ENCODE measurements around the gene PCDHA1. TPM values are rescaled to one million over a fixed set of nuclear protein-coding genes. Genes with fewer than 3 reads are reported as not detected.

The PCDHA1 gene
- 9.1 TPM for total RNA-seq

DNA sequence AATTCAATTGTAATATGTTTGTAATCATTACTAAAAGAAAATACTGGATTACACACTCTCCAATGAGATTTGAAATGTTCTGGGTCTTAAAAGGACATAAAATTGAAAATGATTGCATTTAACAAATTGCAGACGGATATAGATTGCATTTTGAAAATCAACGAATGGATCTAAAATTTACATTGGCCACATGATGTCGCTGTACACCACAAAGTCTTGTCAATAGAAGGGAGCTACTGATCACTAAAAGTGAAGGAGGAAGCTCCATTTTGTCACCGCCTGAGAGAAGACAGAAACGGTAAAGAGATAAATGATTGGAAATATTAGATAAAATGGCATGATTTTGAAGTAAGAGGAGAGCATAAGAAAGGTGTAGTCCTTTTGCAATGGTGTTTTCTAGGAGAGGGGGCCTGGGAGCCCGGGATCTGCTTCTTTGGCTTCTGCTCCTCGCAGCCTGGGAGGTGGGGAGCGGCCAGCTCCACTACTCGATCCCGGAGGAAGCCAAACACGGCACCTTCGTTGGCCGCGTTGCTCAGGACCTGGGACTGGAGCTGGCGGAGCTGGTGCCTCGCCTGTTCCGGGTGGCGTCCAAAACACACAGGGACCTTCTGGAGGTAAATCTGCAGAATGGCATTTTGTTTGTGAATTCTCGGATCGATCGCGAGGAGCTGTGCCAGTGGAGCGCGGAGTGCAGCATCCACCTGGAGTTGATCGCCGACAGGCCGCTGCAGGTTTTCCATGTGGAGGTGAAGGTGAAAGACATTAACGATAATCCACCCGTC is at the start of gene PCDHA1:
PCDHA1 (plus strand) TSS at position 236 of the 782 bp plus-strand sequence.

DNA sequence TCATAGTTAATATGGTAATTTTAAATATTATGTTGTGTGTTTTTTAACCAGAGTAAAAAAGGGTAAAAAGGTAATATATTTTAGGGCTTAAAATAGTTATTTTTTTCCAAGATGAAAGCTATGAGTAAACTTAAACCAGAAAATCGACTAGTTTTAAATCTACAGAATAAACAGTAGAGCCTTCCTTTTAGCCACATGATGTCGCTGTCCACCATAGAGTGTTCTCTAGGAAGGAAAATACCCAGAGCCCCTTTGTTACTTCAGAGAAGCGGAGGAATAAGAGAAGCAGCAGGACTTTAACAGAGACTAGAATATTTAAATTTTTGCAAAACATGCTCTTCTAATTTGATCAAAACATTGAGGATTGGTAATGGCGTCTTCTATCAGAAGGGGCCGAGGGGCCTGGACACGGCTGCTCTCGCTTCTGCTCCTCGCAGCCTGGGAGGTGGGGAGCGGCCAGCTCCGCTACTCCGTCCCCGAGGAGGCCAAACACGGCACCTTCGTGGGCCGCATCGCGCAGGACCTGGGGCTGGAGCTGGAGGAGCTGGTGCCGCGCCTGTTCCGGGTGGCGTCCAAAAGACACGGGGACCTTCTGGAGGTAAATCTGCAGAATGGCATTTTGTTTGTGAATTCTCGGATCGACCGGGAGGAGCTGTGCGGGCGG is 8.8 kb downstream of the PCDHA1 start, which contains the start of gene PCDHA2:
PCDHA2 (plus strand) TSS at position 258 of the 664 bp plus-strand sequence.

DNA sequence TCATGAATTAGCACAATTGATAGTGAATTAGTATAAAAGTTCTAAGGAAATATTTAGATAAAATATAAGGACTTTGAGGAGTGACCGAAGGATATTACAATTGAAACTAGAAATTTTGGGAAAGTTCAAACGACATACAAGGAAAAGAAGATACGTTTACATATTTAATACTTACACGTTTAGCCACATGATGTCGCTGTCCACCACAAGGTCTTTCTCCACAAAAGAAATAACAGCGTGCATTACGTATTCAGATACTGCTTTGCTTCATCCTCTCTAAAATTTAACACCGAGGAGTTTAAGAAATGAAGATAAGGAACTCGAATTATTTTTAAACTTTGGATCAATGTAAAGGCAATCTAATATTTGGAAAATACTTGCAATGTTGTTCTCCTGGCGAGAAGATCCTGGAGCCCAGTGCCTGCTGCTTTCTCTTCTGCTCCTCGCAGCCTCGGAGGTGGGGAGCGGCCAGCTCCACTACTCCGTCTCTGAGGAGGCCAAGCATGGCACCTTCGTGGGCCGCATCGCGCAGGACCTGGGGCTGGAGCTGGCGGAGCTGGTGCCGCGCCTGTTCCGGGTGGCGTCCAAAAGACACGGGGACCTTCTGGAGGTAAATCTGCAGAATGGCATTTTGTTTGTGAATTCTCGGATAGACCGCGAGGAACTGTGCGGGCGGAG is 15.0 kb downstream of the PCDHA1 start, which contains the start of gene PCDHA3:
PCDHA3 (plus strand) TSS at position 242 of the 678 bp plus-strand sequence.

DNA sequence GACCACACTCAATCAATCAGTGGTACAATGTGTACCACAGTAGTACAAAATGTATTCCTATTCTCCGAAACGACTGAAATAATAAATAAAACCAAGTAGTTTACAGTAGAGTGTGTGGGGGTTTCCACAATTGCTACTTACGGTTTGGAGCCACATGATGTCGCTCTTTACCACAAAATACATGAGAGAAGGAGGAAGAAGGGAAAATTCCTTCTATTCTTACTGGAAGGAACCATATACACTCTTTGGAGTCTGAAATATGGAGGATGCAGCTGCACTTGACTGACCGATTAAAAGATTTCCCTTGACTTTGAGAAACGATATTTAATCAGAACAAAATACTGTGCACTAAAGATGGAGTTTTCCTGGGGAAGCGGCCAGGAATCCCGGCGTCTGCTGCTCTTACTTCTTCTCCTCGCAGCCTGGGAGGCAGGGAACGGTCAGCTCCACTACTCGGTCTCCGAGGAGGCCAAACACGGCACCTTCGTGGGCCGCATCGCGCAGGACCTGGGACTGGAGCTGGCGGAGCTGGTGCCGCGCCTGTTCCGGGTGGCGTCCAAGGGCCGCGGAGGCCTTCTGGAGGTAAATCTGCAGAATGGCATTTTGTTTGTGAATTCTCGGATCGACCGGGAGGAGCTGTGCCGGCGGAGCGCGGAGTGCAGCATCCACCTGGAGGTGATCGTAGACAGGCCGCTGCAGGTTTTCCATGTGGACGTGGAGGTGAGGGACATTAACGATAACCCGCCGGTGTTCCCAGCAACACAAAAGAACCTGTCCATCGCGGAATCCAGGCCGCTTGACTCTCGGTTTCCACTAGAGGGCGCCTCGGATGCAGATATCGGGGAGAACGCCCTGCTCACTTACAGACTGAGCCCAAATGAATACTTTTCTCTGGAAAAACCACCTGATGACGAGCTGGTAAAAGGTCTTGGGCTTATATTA is 21.2 kb downstream of the PCDHA1 start, which contains the start of gene PCDHA4:
PCDHA4 (plus strand) TSS at position 235 of the 942 bp plus-strand sequence.

DNA sequence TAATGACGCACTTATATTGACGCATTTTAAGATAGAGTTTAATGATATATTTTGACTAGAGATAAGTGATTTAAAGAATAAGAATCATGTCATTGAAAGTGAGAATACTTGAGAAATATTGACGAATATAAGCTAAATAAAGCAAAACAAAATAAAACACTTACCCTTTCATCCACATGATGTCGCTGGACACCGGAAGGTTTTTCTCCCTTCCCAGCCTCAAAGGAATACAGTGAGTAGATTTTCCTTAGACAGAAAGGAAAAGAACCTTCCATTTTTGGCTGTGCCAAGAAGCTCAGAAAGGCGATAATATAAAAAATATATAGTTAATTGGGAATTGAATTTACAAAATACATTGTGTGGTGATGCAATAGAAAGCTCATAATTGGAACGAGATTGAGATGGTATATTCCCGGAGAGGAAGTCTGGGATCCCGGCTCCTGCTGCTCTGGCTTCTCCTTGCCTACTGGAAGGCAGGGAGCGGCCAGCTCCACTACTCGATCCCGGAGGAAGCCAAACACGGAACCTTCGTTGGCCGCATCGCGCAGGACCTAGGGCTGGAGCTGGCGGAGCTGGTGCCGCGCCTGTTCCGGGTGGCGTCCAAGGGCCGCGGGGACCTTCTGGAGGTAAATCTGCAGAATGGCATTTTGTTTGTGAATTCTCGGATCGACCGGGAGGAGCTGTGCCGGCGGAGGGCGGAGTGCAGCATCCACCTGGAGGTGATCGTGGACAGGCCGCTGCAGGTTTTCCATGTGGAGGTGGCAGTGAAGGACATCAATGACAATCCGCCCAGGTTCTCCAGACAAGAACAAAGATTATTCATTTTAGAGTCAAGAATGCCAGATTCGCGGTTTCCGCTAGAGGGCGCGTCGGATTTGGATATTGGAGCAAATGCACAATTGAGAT is 35.7 kb downstream of the PCDHA1 start, which contains the start of gene PCDHA5:
PCDHA5 (plus strand) TSS at position 239 of the 906 bp plus-strand sequence.

DNA sequence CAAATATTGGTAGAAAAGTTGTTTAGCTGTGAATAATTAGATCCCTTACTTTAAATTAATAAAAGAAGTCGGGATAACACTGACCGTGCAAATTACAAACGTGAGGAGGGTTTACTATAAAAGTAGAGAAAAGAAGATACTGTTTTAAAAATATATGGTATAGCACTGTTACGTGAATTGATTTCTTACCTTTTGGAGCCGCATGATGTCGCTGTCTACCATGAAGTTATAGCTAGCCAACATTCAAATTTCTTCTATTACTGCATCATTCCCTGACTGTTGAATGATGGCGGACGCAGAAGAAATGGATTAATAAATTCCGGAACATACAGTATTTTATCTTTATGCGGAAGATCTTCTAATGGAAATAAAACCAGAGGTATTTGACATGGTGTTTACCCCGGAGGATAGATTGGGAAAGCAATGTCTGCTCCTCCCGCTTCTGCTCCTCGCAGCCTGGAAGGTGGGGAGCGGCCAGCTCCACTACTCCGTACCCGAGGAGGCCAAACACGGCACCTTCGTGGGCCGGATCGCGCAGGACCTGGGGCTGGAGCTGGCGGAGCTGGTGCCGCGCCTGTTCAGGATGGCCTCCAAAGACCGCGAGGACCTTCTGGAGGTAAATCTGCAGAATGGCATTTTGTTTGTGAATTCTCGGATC is 41.9 kb downstream of the PCDHA1 start, which contains the start of gene PCDHA6:
PCDHA6 (plus strand) TSS at position 257 of the 658 bp plus-strand sequence; CDS start at position 389, 132 bp downstream.

DNA sequence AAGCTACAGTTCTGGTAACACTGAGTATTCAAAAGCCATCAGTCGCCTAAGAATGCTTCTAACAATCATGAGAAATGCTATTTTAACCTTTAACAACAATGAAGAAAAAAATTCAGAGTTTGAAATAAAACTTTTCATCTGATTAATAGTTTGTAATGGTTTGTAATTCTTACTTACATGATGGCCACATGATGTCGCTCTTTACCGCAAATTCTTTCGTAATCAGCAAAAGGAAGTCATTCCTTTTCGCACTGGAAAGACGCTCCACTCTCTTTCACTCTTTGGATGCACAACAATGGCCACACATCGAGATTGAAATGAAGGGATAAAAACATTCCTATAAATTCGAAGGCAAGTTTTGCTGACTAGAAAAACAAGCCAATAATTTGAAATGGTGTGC is 48.1 kb downstream of the PCDHA1 start, which contains the start of gene PCDHA7:
PCDHA7 (plus strand) TSS at position 277 of the 400 bp plus-strand sequence; CDS start at position 392, 115 bp downstream.

DNA sequence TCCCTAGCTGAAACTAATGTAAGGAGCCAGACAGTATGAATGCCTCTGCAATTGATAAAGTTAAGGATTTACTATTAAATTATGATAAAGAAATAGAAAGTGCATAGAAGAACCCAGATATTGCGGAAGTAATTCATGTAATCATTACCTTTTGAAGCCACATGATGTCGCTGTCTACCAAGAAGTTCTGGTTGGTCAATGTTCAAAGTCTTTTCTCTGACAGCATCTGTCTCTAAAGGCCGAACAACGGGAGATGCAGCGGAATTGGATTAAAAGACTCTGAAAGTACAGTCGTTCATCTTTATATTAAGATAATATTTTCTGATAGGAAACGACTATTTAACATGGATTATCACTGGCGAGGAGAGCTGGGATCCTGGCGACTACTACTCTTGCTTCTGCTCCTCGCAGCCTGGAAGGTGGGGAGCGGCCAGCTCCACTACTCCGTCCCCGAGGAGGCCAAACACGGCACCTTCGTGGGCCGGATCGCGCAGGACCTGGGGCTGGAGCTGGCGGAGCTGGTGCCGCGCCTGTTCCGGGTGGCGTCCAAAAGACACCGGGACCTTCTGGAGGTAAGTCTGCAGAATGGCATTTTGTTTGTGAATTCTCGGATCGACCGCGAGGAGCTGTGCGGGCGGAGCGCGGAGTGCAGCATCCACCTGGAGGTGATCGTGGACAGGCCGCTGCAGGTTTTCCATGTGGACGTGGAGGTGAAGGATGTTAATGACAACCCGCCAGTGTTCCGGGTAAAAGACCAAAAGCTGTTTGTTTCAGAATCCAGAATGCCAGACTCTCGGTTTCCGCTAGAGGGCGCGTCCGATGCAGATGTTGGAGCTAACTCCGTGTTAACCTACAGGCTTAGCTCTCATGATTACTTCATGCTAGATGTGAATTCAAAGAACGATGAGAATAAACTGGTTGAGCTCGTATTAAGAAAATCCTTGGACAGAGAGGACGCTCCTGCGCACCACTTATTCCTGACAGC is 55.3 kb downstream of the PCDHA1 start, which contains the start of gene PCDHA8:
PCDHA8 (plus strand) TSS at position 210 of the 985 bp plus-strand sequence; CDS start at position 345, 135 bp downstream.

DNA sequence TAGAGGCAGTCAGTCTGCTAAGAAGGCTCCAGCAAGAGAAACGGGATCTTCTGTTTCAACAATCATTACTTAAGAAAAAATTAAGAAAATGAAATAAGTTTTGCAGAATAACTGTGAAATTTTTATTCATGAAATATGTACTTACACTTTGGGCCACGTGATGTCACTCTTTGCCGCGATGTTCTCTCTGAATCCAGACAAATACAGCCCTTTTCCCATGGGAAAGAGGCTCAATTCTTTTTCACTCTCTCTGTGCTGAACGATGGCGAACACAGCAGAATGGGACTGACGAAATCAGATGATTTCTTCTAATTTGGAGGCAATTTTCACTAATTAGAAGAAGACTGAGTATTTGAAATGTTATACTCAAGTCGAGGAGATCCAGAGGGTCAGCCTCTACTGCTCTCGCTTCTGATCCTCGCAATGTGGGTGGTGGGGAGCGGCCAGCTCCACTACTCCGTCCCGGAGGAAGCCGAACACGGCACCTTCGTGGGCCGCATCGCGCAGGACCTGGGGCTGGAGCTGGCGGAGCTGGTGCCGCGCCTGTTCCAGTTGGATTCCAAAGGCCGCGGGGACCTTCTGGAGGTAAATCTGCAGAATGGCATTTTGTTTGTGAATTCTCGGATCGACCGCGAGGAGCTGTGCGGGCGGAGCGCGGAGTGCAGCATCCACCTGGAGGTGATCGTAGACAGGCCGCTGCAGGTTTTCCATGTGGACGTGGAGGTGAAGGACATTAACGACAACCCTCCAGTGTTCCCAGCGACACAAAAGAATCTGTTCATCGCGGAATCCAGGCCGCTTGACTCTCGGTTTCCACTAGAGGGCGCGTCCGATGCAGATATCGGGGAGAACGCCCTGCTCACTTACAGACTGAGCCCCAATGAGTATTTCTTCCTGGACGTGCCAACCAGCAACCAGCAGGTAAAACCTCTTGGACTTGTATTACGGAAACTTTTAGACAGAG is 62.5 kb downstream of the PCDHA1 start, which contains the start of gene PCDHA9:
PCDHA9 (plus strand) TSS at position 244 of the 964 bp plus-strand sequence; CDS start at position 358, 114 bp downstream.

DNA sequence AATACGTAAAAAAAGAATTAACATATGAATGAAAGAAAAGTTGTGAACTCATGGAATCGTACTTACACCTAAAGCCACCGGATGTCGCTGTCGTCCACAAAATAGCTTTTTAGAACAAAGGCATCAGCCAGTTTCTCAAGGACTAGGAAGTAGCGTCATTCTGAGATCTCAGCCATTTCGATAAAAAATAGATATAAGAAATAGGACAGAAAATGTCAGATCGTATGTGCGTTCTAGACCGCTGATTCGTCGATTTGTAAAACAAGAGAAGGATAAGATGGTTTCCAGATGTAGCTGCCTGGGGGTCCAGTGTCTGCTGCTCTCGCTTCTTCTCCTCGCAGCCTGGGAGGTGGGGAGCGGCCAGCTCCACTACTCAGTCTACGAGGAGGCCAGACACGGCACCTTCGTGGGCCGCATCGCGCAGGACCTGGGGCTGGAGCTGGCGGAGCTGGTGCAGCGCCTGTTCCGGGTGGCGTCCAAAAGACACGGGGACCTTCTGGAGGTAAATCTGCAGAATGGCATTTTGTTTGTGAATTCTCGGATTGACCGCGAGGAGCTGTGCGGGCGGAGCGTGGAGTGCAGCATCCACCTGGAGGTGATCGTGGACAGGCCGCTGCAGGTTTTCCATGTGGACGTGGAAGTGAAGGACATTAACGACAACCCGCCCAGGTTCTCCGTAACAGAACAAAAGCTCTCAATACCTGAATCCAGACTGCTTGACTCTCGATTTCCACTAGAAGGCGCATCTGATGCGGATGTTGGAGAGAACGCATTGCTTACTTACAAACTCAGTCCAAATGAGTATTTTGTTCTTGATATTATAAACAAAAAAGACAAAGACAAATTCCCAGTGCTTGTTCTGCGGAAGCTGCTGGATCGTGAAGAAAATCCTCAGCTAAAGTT is 70.1 kb downstream of the PCDHA1 start, which contains the start of gene PCDHA10:
PCDHA10 (plus strand) TSS at position 126 of the 903 bp plus-strand sequence; CDS start at position 278, 152 bp downstream.

DNA sequence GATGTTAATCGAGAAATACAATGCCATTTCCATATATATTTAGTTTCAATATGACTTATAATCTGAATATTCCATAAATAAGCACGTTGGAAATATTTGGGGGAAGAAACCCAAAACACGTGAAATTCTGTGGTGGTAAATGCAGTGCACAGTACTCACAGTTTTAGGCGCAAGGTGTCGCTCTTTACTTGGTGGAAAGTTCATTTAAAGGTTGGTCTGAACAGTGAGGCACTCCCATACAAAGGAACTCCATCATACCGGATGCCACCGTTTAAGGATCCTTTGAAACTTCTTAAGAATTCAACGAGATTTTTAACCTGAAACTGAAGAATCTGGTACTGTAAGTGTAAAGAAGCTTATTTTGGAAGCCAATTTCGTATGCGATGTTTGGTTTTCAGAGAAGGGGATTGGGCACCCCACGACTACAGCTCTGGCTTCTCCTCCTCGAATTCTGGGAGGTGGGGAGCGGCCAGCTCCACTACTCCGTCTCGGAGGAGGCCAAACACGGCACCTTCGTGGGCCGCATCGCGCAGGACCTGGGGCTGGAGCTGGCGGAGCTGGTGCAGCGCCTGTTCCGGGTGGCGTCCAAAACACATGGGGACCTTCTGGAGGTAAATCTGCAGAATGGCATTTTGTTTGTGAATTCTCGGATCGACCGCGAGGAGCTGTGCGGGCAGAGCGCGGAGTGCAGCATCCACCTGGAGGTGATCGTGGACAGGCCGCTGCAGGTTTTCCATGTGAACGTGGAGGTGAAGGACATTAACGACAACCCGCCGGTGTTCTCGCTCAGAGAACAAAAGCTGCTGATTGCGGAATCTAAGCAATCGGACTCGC is 83.0 kb downstream of the PCDHA1 start, which contains the start of gene PCDHA11:
PCDHA11 (plus strand) TSS at position 237 of the 834 bp plus-strand sequence; CDS start at position 384, 147 bp downstream.

DNA sequence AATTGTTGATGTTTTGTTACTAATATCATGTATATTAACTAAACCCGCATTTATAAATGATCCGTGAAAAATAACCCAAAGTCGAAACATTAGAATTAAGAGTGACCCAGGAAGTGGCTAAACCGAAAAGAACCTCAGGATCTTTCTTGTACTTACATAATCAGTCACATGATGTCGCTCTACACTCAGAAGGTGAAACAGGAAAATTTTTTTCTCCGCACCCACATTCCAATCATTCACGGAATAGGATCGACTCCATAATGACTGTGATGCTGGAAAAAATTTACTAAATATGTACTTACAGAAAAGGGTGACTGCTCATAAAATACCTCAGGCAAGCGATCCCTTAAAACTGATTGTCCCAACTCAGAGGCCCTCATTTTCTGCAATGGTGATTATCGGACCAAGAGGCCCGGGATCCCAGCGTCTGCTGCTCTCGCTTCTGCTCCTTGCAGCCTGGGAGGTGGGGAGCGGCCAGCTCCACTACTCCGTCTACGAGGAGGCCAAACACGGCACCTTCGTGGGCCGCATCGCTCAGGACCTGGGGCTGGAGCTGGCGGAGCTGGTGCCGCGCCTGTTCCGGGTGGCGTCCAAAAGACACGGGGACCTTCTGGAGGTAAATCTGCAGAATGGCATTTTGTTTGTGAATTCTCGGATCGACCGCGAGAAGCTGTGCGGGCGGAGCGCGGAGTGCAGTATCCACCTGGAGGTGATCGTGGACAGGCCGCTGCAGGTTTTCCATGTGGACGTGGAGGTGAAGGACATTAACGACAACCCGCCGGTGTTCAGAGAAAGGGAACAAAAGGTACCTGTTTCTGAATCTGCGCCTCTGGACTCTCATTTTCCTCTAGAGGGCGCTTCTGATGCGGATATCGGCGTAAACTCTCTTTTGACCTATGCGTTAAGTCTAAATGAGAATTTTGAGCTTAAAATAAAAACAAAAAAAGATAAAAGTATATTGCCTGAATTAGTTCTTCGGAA is 89.4 kb downstream of the PCDHA1 start, which contains the start of gene PCDHA12:
PCDHA12 (plus strand) TSS at position 224 of the 981 bp plus-strand sequence; CDS start at position 389, 165 bp downstream.

Measured in parietal lobe (tissue), 1 donor.